NCI-H146 treated with DMSO at 0.1 percent for 48 hours (cell line): ENCODE data around the gene LTC4S.
"Not testable (repeated sequence)": the region's sequence is repeated elsewhere in the genome, so short reads cannot be mapped to it uniquely, and the experiment has no call there.

Experiments used
- DNase-seq: peaks from one replicate; lab custom pipeline; 2025; ENCODE audit not compliant: unreplicated experiment; lab: John Stamatoyannopoulos, UW

The LTC4S gene

DNA sequence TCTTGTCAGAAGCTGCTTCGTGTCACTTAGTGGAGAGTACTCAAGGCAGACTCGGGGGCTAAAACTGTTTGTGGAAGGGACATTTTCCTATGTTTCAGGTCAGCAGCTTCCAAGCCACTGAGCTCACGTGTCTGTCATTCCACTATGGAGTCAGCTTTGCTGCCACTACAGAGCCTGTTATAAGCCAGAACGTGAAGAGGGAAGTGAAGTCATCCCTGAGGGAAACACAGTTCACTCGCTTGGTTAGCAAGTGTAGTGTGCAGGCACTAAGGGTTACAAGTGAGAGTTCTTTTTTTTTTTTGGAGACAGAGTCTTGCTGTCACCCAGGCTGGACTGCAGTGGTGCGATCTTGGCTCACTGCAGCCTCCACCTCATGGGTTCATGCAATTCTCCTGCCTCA is 24.5 kb upstream of the LTC4S start:
- no peak for DNase-seq

DNA sequence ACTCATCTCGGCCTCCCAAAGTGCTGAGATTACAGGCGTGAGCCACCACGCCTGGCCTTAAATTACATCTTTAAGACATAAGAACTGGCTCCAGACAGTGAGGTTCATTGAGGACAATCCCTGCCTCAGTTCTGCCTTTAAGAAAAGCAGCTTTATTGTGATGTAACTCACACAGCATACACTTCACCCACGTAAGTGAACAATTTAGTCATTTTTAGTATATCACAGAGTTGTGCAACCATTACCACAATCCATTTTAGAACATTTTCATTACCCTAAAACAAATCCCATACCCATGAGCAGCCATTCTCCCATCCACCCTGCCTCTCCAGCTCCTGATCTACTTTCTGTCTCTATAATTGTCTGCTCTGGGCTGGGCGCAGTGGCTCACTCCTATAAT is 24.0 kb upstream of the LTC4S start:
- no peak for DNase-seq

GRCh38 chr5:179771311-179771895 is 22.4 kb upstream of the LTC4S start:
- DNase-seq, result no peak

DNA sequence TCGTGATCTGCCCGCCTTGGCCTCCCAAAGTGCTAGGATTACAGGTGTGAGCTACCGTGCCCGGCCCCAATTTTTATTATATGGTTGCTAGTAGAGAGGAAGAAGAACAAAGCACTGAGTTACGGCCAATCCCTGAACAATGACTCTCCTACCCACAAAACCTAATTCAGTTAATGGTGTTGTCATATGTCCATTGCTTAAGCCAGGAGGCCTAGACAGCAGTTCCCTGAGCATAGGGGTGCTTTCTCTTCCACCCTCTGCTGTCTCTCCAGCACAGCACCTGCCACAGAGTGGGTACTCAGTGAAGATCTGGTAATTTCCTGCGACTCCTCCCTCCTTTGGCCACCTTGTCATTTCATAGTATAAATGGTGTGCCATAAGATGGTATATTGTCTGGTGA is 21.4 kb upstream of the LTC4S start:
- DNase-seq, result no peak

GRCh38 chr5:179773686-179774040 is 20.1 kb upstream of the LTC4S start:
- DNase-seq, result no peak

DNA sequence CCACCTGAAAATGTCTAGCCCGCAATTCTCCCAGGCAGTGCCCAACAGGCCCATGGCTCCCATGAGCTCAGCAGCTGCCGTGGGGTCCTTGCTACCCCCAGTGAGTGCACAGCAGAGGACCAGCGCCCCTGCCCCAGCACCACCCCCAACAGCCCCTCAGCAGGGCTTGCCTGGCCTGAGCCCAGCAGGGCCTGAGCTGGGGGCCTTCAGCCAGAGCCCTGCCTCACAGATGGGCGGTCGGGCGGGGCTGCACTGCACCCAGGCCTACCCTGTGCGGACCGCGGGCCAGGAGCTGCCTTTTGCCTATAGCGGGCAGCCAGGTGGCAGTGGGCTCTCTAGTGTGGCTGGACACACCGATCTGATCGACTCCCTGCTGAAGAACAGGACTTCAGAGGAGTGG is 19.3 kb upstream of the LTC4S start:
- no peak for DNase-seq

- no peak for DNase-seq
These were observed 17.3 kb upstream of the LTC4S start for GRCh38 chr5:179776411-179776938.

GRCh38 chr5:179777456-179777855 is 16.3 kb upstream of the LTC4S start:
- no peak for DNase-seq

DNA sequence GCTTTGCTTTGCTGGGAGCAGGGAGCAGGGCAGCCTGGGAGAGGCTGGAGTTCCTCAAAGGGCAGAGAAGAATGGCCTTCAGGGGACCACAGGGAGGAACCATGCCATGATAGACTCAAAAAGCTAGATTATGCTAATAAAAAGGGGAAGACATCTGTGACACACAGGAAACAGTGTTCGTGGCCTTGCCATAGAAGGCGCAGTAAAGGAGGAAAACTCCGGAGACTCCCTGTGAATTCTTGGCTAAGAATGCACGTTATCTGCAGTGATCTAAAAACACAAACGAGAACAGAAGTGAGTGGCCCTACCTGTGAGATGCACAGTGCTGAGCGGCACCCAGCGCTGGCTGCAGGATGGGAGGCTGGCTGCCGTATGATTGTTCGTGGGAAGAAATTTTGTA is 15.9 kb upstream of the LTC4S start:
- DNase-seq, result no peak

DNA sequence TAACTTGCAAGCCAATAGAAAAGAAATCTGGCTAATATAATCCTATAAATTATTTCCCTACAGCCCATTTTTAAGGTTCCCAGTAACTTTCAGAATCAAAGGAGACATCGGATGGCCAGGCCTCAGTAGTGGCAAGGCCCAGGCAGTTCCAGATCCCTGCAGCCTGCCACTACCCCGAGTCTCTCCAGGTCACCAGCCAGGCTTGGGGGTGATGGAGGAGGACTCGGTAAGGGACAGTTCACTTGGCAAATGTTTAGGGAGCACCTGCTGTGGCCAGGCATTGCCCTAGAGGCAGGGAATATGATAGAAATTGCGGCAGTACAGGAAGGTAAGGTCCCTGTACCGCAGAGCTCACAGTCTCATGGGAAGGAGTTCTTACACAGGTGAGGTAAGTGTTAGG is 15.2 kb upstream of the LTC4S start:
- DNase-seq, result no peak

DNA sequence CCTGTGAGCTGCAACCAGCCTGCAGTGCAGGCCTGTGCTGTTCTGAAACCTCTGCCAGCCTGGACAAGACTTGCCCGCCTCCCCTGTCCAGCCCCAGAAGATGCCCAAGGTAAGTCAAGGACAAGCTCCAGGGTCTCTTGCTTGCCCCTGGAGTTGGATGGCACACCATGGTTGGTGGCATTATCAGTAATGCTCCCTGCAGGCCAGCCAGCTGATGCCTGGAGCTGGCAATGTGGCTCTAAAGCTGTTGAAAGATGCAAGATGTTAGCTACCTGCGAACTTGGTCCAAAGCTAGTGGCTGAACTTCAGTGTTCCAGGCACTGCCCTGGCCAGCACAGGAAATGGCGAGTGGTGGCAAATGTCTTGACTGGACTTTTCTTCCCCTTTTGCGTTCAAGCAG is 14.0 kb upstream of the LTC4S start:
- DNase-seq, result no peak

DNA sequence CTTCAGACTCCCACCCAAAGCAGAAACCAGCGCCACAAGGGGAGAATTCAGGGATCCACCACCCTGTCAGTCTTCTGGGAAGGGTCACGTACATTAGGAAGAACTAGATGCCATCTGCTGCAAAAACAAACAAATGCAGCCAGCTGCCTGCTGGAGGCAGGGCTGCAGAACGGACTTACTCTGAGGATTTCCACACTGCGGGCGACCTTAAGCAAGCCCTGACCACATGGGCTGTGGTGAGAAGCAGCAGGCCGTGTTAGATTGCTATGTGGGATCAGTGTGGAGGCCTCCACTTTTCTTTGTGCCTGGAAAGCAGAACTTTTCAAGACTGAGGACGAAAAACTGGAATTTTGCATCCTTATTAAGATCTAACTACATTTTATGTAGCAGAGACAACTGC is 13.4 kb upstream of the LTC4S start:
- no peak for DNase-seq

- DNase-seq, result no peak
These were observed 11.9 kb upstream of the LTC4S start for GRCh38 chr5:179781846-179782245.

- no peak for DNase-seq
These were observed 10.7 kb upstream of the LTC4S start for GRCh38 chr5:179783128-179783527.

- no peak for DNase-seq
These were observed 6.9 kb upstream of the LTC4S start for GRCh38 chr5:179786861-179787260.

- no peak for DNase-seq
These were observed 5.5 kb upstream of the LTC4S start for GRCh38 chr5:179788193-179788854.

GRCh38 chr5:179789278-179789677 is 4.5 kb upstream of the LTC4S start:
- DNase-seq, result not testable (repeated sequence)

- no peak for DNase-seq
These were observed 1.7 kb upstream of the LTC4S start for GRCh38 chr5:179791881-179792611.

DNA sequence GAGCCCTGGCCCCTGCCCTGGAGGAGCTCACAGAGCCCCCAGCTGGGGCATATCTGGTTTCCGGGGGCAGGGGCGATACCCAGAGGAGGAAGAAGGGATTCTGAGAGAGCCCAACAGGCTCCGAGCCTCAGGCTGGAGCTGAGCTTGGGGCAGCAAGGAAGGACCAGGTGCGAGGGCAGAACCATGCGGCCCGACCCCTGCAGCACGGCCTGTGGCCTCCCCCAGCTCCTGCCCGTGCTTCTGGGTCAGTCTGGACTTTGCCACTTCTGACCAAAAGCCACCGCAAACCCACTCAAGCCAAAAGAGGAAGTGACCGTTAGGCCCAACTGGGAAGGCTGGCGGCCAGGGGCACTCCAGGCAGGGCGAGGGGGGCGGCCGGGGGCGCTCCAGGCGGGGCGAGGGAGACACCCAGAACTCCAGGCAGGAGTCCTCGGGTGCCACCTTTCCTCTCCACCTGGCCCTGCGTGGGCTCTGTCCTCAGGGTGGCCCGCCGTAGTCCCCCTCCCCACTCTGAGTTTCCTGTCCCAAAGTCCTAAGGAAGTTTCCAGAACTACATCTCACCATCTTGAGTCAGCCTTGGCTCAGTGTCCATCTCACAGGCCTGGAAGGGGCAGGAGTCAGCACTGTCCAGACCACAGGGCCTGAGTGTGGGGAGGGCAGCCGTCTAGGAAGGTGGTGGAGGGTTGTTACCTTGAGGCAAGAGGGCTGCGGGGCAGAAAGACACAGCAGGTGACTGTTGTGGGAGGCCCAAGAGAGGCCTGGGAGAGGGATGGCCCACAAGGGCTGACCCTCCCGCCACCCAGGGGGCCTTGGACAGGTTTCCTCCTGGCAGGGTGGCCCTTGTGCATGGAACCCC is 946 bp upstream of the LTC4S start:
- no peak for DNase-seq

- DNase-seq, result no peak
These were observed 385 bp downstream of the LTC4S start for GRCh38 chr5:179794171-179794570.

DNA sequence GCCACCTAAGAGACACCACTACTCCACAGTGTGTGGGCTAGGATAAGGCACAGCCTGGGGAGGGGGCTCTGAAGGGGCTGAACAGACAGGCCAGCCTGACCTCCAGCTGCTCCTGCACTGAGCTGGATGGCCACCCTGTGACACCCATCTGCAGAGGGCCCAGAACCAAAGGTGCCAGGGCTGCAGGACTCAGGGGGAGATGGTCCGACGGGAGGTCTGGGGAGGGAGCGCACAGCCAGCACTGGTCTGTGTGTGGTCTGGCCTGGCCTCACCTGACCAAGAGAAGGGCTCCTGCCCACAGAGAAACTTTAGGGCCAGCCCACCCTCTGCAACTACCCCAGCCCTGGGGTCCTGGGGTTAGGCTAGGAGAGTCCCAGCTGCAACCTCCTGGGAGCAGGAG is 789 bp downstream of the LTC4S start:
- no peak for DNase-seq
